ENCODE measurements around the gene SCN2B. TPM values are rescaled to one million over a fixed set of nuclear protein-coding genes. Genes with fewer than 3 reads are reported as not detected.

Gene SCN2B
- total RNA-seq, 2 donors from 2014 or later, result 0.68 to 1.1 TPM

DNA sequence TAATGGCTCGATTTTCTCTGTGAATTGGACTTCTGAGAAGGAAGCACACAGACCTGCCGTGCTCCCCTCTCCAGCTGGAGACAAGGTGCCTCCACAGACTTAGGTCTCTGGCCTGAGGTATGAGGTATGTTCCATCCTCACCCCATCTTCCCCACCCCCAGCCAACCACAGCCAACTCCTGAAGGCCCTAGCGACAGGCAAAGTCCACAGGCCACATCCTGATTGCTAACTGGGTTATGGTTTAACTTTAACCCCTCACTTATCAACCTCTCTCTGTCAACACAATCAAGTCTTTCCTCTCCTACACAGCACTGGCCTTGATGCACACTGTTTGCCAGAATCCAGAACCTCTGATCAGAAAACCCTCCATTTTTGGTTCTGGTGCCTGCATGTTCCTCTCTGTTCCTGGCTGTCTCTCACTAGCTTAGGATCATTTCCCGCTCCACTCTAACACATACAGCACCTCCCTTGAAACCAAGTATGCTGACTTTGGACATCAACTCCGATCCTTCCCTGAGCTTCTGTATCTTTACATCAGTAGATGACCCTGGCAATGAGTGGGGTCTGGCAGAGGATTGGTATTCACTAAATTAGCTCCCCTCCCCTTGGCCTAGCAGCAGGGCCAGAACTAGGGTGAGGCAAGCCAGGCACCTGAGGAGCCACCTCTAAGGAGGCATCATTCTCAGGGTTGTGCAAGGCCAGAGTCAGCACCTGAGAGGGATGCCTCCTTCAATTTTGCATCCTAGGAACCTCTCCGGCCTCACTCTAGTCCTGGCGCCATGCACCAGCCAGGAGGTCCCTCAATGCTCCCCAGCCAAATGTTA, 26.4 kb upstream of the SCN2B start:
- H3K4me3 ChIP-seq, result no peak overlapping the region
- no peak for TF ChIP-seq POLR2A (IDR thresholded peaks at IDR 0.05)
- TF ChIP-seq, protein P1, sequence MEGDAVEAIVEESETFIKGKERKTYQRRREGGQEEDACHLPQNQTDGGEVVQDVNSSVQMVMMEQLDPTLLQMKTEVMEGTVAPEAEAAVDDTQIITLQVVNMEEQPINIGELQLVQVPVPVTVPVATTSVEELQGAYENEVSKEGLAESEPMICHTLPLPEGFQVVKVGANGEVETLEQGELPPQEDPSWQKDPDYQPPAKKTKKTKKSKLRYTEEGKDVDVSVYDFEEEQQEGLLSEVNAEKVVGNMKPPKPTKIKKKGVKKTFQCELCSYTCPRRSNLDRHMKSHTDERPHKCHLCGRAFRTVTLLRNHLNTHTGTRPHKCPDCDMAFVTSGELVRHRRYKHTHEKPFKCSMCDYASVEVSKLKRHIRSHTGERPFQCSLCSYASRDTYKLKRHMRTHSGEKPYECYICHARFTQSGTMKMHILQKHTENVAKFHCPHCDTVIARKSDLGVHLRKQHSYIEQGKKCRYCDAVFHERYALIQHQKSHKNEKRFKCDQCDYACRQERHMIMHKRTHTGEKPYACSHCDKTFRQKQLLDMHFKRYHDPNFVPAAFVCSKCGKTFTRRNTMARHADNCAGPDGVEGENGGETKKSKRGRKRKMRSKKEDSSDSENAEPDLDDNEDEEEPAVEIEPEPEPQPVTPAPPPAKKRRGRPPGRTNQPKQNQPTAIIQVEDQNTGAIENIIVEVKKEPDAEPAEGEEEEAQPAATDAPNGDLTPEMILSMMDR (IDR thresholded peaks at IDR 0.05), result no peak
- no peaks in the 10 kb centered on the region for H3K36me3 ChIP-seq
- intact Hi-C loops (cut with DNase I), result loop anchor here (5.0 kb wide), 1 partner anchor 149 kb away; no protein-coding TSS in a partner anchor
- 85% methylated on average over 7 of the region's 7 CpGs for WGBS
- H3K4me1 ChIP-seq (replicated peaks), result no peaks in the 10 kb centered on the region
- no peak overlapping the region for H3K27ac ChIP-seq
- no peaks in the 10 kb centered on the region for H3K27me3 ChIP-seq (replicated peaks; ENCODE audit: insufficient read depth)
- H3K9me3 ChIP-seq, result no peaks in the 10 kb centered on the region
- DNase-seq (ENCODE audit: low spot score), result no peak

DNA sequence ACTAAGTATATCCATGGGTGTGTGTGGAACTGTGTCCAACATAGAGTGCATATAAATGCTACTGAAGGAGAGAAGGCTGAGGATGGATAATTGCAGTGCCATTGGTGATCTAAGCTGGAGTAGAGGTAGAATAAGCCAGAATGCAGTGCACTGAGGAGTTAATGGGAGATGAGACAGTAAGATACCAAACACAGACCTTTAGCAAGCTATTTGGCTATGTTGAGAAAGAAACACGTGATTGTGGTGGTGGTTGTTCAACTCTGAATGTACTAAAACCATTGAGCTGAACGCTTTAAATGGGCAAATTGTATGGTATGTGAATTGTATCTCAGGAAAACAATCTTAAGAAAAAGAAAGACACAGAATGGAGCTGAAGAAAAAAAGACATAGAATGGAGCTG, 25.5 kb upstream of the SCN2B start:
- no peak for DNase-seq (ENCODE audit: low spot score)
- no peak overlapping the region for H3K4me3 ChIP-seq
- no peak overlapping the region for H3K27ac ChIP-seq
- WGBS, result 84% methylated on average over 2 of the region's 2 CpGs
- intact Hi-C loops (cut with DNase I), result loop anchor here (5.0 kb wide), 1 partner anchor 150 kb away; no protein-coding TSS in a partner anchor
- H3K27me3 ChIP-seq (replicated peaks; ENCODE audit: insufficient read depth), result no peaks in the 10 kb centered on the region
- no peak for TF ChIP-seq POLR2AphosphoS5 (IDR thresholded peaks at IDR 0.05)
- TF ChIP-seq, protein P1 (IDR thresholded peaks at IDR 0.05), result no peak
- TF ChIP-seq POLR2A (IDR thresholded peaks at IDR 0.05), result no peak
- H3K4me1 ChIP-seq (replicated peaks), result no peaks in the 10 kb centered on the region
- H3K36me3 ChIP-seq, result no peaks in the 10 kb centered on the region
- no peaks in the 10 kb centered on the region for H3K9me3 ChIP-seq

- TF ChIP-seq, protein P1 (IDR thresholded peaks at IDR 0.05), result no peak
- TF ChIP-seq POLR2A (IDR thresholded peaks at IDR 0.05), result no peak
- no peak for TF ChIP-seq POLR2AphosphoS5 (IDR thresholded peaks at IDR 0.05)
Measured at GRCh38 chr11:118200901-118201680, 24.7 kb upstream of the SCN2B start.

DNA sequence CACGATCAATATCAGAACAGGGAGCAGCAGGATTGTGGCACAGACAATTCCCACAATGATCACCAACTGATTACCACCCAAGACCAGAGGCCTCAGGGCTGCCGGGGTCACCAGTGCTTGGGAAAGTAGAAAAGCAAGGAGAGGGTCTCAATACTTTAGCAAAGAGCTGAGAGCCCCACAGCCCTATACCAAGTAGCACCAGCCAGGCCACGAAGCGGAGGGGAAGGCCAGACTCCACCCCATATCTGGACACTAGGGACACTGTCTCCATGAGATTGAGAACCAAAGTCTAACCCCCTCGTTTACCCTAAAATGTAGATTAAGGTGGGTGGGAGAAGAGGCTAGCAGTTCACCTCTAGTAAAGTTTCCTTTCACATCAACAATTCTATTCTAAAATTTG, 24.1 kb upstream of the SCN2B start:
- intact Hi-C loops (cut with DNase I), result loop anchor here (5.0 kb wide), 1 partner anchor 152 kb away; no protein-coding TSS in a partner anchor
- Histone ChIP-seq H3K27ac (no peak overlapping the region), H3K36me3 (no peaks in the 10 kb centered on the region), H3K27me3 (replicated peaks; ENCODE audit: insufficient read depth) (no peaks in the 10 kb centered on the region), H3K4me3 (no peak overlapping the region), H3K4me1 (replicated peaks) (no peaks in the 10 kb centered on the region), H3K9me3 (no peaks in the 10 kb centered on the region)
- no peak for DNase-seq (ENCODE audit: low spot score)
- TF ChIP-seq POLR2AphosphoS5 (IDR thresholded peaks at IDR 0.05) (no peak), POLR2A (IDR thresholded peaks at IDR 0.05) (no peak)
- TF ChIP-seq, protein P1 (IDR thresholded peaks at IDR 0.05), result no peak
- WGBS, result 92% methylated on average over 5 of the region's 5 CpGs

More at GRCh38 chr11:118200901-118201680, 24.7 kb upstream of the SCN2B start:
- 88% methylated on average over 9 of the region's 9 CpGs for WGBS
- H3K4me3 ChIP-seq, result no peak overlapping the region
- H3K9me3 ChIP-seq, result no peaks in the 10 kb centered on the region
- intact Hi-C loops (cut with DNase I), result loop anchor here (5.0 kb wide), 1 partner anchor 151 kb away; no protein-coding TSS in a partner anchor
- no peaks in the 10 kb centered on the region for H3K27me3 ChIP-seq (replicated peaks; ENCODE audit: insufficient read depth)
- H3K4me1 ChIP-seq (replicated peaks), result no peaks in the 10 kb centered on the region
- H3K27ac ChIP-seq, result no peak overlapping the region
- no peak for DNase-seq (ENCODE audit: low spot score)
- H3K36me3 ChIP-seq, result no peaks in the 10 kb centered on the region

All from prostate gland (tissue), 2 donors.